Measurements from ENCODE around the gene MS4A6A.
"Not testable (repeated sequence)": the region's sequence is repeated elsewhere in the genome, so short reads cannot be mapped to it uniquely, and the experiment has no call there.

MS4A6A gene

DNA sequence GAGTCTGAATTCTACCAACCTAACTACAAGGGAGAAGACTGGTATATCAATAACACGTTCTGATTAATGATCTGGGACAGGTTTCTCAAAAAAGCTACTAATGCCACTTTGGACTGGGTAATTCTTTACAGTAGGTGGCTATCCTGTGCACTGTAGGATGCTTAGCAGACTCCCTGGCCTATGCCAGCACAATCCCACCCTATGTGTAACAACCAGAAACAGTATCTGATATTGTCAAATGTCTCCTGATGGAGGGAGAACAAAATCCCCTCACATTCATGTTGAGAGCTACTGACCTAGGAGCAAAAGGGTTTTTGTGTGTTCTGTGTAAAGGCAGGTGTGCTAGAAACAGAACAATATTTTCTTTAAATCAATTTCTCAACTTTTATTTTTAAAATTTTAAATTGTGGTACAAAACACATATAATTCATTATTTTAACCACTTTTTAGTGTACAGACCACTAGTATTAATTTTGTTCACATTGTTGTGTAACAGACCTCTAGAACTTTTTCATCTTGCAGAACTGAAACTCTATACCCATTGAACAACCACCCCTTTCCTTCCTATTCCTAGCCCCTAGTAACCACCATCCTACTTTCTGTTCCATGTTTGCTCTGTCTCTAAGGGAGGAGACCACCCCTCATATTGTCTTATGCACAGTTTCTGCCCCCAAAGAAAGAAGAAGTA is 2.1 kb upstream of the MS4A6A start:
- no peak for DNase-seq (ENCODE audit: low read depth in 3 of 3)

GRCh38 chr11:60183591-60184205 is 815 bp upstream of the MS4A6A start:
- no peak for DNase-seq (ENCODE audit: low read depth in 3 of 3)

DNA sequence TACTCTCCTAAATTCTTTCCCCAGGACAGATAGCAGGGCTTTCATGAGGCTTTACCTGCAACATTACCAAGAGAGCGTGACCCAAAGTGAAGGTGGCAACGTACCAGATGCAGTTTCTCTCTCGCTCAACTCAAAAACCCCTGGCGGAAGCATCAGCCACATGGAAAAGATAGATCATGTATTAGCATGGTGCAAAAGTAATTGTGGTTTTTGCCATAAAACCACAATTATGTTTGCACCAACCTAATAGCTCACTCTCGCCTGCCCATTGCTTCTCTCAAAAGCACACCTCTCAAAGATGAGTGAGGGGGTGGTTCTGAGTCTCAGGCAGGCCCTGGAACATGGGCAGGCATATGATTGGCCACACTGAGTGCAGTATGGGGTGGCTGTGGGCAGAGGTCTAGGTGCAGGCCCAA is 7.0 kb downstream of the MS4A6A start:
- DNase-seq (ENCODE audit: low read depth in 3 of 3) = no peak

- no peak for DNase-seq (ENCODE audit: low read depth in 3 of 3)
Observed at GRCh38 chr11:60172011-60172410, 10.9 kb downstream of the MS4A6A start.

GRCh38 chr11:60170566-60170965 is 12.3 kb downstream of the MS4A6A start:
- DNase-seq (ENCODE audit: low read depth in 3 of 3) = no peak

DNA sequence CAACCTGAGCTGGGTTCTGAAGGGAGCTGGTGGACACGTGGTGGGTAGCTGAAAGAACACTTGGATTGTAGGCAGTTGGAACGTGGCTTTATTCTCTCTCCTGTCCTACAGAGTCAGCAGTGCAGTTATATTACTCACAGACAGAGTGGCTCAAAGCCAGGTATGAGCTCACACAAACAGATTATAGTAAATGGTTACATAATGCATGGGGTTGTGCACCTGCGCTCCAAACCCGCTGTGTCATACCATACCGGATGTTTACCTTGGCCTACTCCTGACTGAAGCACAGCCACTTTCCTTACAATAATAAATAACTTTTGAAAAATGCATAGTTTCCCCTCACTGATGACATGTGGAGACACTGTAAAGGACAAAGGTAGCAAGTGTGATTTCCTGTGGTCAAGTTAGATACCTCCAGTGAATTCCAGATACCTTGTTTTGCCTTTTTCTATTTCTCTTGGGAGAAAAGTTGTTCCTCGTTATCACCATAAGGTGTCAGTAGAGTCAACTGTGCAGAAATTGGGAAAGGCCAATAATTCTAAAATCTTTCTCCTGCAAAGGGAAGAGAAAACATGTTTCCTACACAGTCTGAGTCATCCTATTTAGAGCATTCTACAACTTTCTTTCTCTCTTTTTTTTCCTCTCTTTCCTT is 13.5 kb downstream of the MS4A6A start:
- no peak for DNase-seq (ENCODE audit: low read depth in 3 of 3)

- no peak for DNase-seq (ENCODE audit: low read depth in 3 of 3)
Observed at GRCh38 chr11:60168306-60168705, 14.6 kb downstream of the MS4A6A start.

DNA sequence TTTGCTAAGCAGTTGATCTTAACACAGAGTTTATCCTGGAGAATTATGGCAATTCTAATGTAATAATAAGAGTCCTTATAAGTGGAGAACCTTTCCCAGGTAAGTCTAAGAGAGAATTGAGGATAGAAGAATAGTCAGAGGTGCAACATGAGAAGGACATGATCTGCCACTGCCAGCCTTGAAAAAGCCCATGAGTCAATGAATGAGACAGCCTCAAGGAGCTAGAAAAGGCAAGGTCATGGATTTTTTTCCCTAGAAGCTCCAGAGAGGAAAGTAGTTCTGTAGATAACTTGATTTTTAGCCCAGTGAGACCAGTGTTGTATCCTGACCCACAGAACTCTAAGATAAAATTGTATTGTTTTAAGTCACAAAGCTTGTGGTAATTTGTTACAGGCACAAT is 16.9 kb downstream of the MS4A6A start:
- no peak for DNase-seq (ENCODE audit: low read depth in 3 of 3)

- no peak for DNase-seq (ENCODE audit: low read depth in 3 of 3)
Observed at GRCh38 chr11:60165538-60165937, 17.3 kb downstream of the MS4A6A start.

GRCh38 chr11:60164550-60165075 is 18.3 kb downstream of the MS4A6A start:
- DNase-seq (ENCODE audit: low read depth in 3 of 3) = no peak

DNA sequence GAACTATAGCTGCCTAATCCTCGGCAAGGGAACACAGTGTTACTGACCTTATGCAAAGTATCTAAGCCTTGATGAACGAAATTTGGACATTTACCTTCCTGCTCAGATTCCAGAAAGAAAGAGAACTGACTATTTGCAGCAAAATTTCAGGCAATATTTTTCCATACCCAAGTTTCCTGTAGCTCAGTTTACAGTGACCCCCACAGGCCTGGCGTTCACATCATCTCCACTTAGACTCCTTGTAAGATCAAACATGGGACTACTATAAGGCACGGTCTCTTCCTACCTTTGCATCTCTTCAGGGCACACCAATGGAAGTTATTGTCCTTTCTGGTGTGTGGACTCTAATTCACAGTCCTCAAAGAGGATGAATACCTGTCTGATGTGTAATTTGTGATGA is 21.1 kb downstream of the MS4A6A start:
- no peak for DNase-seq (ENCODE audit: low read depth in 3 of 3)

DNA sequence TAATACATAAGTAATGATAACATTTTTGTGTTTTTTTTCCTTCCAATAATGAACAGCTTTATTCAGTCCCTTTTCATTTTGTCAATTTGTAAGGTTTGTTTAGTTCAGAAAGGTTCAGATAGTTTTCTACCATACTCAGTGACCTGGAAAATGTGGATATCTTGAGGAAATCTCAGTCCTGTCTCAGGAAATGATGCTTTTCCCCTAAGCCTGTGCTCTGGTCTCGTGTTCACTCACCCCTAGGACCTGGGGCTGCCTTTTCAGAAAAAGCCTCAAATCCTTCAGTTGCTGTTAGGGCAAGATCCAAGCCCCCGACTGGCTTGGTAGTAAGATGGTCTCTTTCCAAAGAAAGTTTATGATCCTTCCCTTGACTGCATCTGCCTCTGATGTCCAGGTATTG is 21.8 kb downstream of the MS4A6A start:
- no peak for DNase-seq (ENCODE audit: low read depth in 3 of 3)

DNA sequence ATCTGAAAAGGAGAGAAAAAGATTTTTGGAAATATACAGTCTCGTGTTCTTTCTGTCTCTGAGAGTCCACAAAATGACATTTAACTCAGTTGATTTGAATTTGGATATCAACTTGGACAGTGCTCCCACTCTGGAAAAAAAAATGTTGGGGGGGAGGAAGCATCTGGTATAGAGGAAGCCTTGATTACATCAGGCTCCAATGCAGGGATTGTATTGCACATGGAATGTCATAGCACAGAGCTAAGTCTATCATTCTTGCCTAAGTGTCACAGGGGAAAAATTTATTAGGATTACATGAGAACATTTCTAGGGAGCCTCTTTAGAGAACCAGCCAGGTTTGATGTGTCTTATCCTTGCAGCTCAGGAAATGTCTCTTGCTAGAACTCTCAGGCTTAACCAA is 23.0 kb downstream of the MS4A6A start:
- DNase-seq (ENCODE audit: low read depth in 3 of 3) = no peak

GRCh38 chr11:60159284-60159683 is 23.6 kb downstream of the MS4A6A start:
- no peak for DNase-seq (ENCODE audit: low read depth in 3 of 3)

- no peak for DNase-seq (ENCODE audit: low read depth in 3 of 3)
Observed at GRCh38 chr11:60158636-60159035, 24.2 kb downstream of the MS4A6A start.

- no peak for DNase-seq (ENCODE audit: low read depth in 3 of 3)
Observed at GRCh38 chr11:60155931-60156330, 27.0 kb downstream of the MS4A6A start.

DNA sequence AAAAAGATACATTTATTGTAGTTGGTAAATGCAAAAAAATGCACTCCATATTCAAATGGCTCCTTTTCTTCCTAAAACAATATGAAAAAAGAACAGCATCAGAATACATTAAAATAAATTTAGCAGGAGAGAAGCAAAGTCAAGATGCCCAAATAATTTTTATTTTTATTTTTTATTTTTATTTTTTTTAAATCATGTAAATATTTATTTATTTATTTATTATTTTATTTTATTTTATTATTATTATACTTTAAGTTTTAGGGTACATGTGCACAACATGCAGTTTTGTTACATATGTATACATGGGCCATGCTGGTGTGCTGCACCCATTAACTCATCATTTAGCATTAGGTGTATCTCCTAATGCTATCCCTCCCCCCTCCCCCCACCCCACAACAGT is 30.2 kb downstream of the MS4A6A start:
- not testable (repeated sequence) for DNase-seq (ENCODE audit: low read depth in 3 of 3)

GRCh38 chr11:60150279-60150678 is 32.6 kb downstream of the MS4A6A start:
- DNase-seq (ENCODE audit: low read depth in 3 of 3) = no peak

- DNase-seq (ENCODE audit: low read depth in 3 of 3) = no peak
Observed at GRCh38 chr11:60145677-60146076, 37.2 kb downstream of the MS4A6A start.

- DNase-seq (ENCODE audit: low read depth in 3 of 3) = no peak
Observed at GRCh38 chr11:60143768-60144167, 39.1 kb downstream of the MS4A6A start.

GRCh38 chr11:60133917-60134316 is 49.0 kb downstream of the MS4A6A start:
- DNase-seq (ENCODE audit: low read depth in 3 of 3) = no peak

DNA sequence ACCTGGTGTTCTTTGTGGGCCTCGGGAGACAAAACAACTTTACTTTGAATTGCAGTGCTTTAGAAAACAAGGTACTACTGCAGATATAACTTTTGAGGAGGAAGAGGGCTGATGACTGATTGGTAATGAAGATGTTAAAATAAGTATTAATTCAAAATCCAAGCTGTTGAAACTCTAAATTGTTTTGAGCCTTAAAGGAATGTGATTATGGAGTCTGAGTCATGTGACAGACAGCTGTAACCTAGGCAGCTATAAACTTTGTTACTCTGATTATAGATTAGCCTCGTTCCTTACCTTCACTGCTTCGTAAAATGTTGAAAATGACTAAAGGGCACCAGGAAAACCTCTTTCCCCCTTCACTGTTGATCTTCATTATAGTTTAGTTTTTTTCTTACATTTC is 51.0 kb downstream of the MS4A6A start:
- no peak for DNase-seq (ENCODE audit: low read depth in 3 of 3)

- DNase-seq (ENCODE audit: low read depth in 3 of 3) = no peak
Observed at GRCh38 chr11:60130496-60130895, 52.4 kb downstream of the MS4A6A start.
